ENCODE measurements around the gene EEF1AKMT2.

EEF1AKMT2 gene

DNA sequence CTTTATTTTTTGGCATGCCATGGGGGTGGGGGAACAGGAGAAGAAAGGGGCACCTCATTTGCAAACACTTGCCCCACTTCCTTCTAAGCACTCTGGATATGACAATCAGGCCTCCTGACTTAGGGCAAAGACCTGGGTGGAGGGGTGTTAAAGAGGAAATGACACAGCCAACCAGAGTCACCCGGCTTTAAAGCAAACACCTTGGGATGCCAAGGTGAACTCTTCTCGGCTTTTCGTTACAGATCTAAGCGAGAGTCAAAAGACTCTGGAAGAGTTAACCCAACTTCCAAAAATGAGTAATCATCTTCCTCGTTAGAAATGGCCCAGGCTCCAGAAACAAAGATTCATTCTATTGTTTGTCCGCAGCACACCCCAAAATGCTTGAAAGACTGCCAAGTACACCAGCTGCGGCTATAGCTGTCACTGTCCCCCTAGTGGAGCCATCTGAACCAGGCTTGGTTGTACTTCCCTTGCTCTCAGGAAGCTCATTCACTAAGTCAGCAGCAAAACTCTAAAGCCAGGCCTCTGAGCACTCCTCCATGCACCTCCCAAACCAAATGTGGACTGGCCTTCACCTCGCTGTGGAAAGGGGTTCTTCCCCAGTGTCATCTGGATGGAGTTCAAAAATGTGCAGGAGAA lies 72.4 kb downstream of the EEF1AKMT2 start:
- DNase-seq = peak; percentile 75 to 82

DNA sequence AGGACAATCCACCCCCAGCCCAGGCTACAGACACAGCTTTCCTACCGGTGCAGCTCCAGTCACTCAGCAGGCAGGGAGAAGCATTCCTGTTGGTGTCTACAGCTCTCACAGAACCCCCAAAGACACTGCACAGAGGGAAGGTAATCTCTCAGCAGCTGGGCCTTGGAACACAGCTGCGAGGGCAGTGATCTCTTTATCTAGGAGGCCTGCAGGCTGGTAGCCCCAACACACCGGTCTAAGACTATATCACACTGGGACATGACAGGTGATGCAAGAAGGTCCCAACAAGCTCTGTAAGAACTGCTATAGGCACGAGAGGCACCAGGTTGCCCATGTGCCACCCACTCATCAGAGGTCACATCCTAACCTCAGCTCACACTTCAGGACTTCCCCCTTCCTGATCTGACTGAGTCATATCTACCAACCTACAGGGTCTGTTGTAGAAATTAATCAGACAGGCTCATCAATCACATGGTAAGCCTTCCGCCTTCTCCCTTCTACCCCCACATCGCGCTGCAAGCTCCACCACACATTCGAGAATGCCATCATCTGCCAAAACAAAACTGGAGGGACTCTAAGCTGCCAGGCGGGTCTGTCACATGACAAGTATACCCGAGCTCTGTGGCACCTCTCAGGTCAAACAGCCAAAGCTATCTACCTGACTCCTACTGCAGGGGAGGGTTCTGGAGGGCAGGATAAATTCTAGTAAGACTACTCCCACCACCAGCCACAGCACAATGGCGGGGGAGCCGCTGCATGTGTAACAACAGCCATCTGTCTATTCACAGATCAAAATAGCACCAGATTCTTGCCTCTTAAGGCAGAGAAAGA lies 73.6 kb downstream of the EEF1AKMT2 start:
- peak; percentile 94 to 95 for DNase-seq

DNA sequence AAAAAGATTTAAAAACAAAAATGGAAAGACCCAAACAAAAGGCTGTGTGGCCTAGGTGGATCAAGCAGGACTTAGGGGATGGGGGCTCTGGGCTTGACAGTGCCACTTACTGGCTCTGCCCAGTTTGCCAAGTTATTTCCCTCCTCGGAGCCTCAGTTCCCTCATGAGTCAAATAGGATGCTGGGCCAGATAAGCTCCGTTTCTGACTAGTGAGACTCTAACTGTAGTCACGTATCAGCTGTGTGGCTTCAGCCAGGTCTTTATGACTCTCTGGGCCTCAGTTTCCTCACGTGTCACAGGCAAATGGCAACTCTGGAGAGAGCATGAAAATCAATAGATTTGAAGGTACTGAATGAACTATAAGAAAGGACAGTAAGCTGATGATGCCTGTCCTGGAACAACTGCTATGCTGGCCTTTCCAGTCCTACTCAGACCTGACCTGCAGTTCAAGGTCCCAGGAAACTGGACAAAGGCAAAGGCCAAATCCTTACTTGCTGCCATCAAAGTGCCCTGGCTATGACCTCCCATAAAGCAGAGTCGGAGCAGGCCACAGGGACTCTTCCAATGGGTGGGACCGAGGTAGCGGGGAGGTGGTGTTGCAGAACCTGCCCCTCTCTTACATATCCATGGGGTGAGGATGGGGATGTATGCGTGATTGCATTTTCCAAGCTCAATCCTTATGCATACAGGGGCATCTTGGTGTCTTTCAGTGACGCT lies 74.5 kb downstream of the EEF1AKMT2 start:
- DNase-seq = no peak

DNA sequence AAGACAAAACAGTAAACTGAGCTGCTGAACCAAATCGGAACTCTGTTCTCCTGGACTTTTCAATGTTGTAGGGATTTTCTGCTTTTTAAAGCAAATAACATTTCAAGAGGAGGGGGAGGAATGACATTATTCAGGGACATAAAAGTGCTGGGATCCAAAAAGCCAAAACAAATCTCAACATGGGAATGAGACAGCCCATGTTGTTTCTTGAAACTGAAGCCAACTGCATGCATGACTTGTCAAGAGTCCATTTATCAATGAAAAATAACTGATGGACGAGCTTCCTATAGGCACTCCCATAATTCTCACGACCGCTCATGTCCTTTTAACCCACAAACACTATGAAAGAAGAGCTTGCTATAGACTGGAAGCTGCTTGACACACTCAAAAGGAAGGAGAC lies 75.3 kb downstream of the EEF1AKMT2 start:
- no peak for DNase-seq

DNA sequence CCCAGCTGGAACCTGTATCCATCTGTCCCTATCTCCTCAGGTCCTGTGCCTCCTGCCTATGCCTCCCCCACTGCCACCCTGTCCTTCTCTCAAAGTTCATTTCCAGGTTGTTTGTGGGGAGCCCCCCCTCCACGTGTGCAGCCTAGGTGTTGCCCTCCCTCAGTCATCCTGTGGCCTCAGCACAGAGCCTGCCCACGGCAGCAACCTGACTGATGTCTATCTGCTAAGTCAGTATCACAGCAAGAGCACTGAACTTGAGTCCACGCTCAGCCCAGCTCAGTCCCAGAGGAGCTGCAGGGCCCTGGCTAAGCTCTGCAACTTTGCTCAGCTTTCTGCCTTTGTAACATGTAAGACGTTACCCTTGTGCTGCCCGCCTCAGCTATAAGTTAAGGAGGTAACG lies 76.2 kb downstream of the EEF1AKMT2 start:
- no peak for DNase-seq

DNA sequence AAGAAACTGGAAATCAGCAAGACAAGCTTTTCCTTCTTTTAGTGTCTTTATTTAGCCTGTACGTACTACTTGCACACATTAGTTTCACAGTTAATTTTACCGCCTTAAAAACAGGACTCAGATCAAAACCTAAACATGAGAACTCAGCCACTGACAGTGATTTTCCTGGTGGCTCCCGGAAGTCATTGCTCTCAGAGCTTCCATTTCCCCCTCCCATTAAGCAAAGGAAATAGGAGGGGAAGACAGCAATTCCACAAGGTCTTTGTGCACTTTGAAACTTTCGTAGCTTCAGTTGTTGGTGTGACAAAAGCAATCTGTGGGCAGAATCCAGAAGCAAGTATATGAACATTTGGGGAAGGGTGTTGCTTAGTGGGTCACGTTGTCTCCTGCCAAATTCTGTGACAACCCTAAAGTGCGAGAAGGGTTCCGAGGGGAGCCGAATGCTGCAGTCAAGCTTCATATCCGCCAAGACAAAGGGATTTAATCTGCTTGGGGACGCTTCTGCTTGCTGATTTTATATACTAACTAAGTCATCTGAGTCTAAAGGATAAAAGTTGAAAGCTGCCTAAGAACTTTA lies 77.9 kb downstream of the EEF1AKMT2 start:
- DNase-seq = no peak

DNA sequence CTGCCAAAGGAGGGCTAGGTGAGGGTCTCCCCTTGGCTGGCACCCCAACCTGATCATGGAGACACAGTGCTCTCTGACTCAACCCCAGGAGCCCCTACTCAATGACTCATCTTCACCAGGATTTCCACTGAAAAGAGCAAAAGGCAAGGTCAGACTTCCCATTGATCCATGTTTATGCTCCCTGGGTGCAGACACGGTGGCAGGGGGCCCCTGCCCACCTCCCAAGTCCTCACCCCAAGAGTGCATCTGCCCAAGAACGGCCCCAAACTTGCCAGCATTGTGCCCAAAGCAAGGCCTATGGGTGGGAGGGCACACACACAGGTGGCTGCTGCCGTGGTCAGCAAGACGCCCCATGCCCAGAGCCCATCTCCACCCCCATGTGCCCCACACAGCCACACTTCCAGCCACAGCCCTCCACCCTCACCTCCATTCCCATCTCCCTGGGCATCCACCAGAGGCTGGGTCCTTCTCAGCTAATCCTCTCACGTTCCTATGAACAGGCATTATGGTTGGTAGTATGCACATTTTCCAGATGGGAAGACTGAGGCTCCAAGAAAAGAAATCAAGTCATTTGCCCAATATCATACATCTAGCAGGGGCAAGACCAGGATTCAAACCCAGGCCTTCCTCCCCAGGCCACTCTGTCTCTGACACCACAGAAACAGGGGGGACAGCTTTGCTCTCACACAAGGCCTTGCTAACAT lies 78.8 kb downstream of the EEF1AKMT2 start:
- no peak for DNase-seq

DNA sequence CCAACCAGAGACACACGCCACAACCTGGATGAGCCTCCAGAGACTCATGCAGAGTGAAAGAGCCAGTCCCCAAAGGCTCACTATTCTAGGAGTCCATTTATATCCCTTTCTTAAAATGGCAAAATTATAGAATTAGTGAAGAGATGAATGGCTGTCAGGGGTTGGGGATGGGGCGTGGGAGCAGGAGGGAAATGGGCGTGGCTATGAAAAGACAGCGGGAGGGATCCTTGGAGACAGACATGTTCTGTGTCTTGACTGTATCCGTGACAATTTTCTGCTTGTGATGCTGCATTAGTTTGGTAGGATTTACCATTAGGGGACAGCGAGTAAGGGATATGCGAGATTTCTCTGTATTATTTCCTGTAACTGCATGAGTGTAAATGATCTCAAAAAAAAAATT lies 80.5 kb downstream of the EEF1AKMT2 start:
- no peak for DNase-seq

DNA sequence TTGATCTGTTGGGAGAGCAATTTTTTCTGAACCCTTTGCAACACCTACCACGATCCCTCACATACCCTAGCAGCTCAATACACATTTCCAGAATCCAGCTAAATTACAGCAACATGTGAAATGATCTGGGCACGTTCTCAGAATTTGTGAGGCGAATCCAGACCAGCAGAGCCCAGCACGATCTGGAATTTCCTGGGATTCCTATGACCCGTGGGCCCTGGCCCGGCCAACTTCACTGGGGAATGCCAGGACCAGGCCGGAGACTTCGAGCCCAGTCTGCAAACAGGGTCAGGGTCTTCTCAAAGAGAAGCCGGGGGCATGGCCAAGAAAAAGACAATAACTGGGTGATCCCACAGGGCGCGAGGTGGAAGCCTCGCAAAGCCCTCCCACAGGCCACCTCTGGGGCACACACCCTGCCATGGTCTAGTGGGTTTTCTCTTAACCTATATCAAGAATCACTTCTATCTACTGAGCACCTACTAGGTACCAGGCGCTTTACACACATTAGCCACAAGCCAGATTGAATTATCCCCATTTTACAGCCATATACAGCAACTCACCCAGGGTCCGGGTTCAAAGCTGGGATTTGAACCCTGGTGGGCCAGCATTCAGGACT lies 81.3 kb downstream of the EEF1AKMT2 start:
- DNase-seq = no peak

DNA sequence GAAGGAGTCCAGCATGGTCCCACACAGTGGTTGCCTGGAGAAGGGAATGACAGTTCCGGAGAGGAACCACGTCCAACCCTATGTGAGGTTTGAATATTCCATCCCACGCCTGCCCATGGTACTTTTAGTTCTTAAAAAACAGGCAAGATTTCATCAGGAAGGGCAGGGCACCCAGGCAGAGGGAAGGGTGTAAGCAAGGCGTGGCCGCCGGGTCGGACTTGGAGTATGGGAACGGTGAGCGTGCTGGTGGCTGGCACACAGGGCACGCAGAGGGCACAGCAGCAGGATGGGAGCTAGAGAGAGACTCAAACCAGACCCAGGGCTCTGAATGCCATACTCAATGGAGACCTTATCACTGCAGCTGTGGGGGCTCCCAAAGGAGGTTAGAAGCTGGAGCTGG lies 81.8 kb downstream of the EEF1AKMT2 start:
- peak; percentile 84 to 90 for DNase-seq

DNA sequence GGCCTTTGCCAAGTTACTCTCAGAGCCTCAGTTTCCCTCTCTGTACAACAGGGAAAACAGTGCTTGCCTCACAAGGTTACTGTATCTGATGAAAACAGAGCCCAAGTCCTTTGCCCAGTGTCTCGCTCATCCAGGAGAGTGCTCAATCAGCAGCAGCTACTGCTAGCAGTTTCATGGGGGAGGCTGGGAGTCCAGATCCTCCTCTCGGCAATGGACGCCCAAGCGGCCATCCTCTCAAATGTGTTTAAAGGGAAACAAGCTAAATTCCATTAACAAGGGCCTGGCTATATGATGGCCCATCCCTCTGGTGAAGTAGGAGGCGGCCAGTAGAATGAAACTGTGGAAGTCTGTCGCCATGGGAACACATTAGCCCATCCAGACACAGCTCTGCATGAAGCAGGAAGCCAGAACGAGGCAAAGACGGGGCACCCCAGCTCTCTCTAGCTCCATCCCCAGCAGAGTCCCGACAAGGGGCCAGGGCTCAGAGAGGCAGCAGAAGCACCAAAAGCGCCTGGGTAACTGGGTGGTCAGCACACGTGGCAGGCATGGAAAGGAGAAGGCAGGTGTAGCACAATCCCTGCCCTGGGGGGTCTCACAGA lies 82.7 kb downstream of the EEF1AKMT2 start:
- no peak for DNase-seq

DNA sequence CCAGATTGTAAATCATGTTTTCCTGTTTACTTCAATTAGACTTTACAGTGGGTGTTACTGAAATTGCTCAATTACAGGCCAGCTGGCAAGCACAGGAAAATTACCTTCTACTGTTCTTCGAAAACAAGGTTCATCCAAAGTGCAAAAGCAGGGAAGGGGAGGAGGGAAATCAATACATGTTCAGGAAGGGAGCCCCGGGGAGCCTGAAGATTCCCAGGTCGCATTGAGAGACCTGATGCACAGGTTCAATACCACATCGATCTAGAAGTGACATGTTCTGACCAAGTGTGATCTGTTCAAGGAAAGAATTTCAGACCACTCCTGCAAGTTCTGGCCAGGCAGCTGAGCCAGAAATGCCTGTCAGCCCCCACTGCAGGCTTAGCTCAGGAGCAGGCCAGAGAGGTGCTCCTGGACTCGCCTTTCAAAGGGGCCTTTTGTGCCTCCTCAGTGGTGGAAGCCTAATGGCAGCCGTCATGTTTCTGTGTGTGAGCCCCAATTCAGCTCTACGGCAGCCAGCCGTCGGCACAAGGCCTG lies 83.4 kb downstream of the EEF1AKMT2 start:
- no peak for DNase-seq

Measured in inflammatory macrophage (primary cell).